HAP-1 (cell line): Measurements from ENCODE around the gene TBCEL.

Experiments used
- DNase-seq, 2 experiments: peaks; one replicate each; pipeline ENCODE4 v3.0.0-alpha.2; 2016 to 2020; ENCODE audit warnings: low spot score in 2 of 2
- H3K27me3 ChIP-seq: fragments of 250-450 bp; sonication (Bioruptor Pico); 2 replicates; pipeline ENCODE4 v1.5.1; 2020; ENCODE audit warnings: low read depth, mild to moderate bottlenecking, moderate library complexity
- H3K36me3 ChIP-seq: fragments of 250-450 bp; sonication (Bioruptor Pico); replicated peaks from 2 replicates; pipeline ENCODE4 v1.5.1; 2020; ENCODE audit warnings: mild to moderate bottlenecking
- H3K4me1 ChIP-seq: fragments of 250-450 bp; sonication (Bioruptor Pico); 2 replicates; pipeline ENCODE4 v1.5.1; 2020; ENCODE audit warnings: mild to moderate bottlenecking
- H3K4me3 ChIP-seq: fragments of 250-450 bp; sonication (Bioruptor Pico); 2 replicates; pipeline ENCODE4 v1.5.1; 2020; ENCODE audit warnings: mild to moderate bottlenecking, moderate library complexity
- H3K9me3 ChIP-seq: fragments of 250-450 bp; sonication (Bioruptor Pico); 2 replicates; pipeline ENCODE4 v1.5.1; 2020; ENCODE audit warnings: mild to moderate bottlenecking, moderate library complexity
- in situ Hi-C: fragments of 300-500 bp; cut with MboI; formaldehyde crosslinking; loops from 3 replicates; pipeline ENCODE4 v1.14.3; 2020; ENCODE audit warnings: low sequenced_read_pairs, inconsistent platforms, mixed read lengths

Gene TBCEL

DNA sequence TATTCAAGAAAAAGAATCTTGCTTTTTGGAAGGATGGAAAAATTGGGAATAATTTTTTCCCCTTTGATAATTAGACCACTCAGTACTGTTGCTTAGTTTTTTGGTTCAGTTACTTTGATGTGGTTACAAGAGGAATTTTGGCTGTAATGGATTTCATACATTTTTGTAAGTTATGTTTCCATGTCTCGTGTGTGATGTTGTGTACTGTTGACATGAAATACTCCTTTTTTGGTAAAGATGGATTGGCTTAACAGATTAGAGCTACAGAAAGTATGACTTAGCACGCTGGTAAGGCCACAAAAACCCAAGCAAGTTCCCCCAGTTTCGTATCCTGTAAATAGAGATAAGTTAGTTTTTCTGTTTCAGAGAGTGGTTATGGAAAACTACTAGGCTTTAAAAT is 11.9 kb downstream of the TBCEL start:
- in situ Hi-C loops = no loop called here
- Histone ChIP-seq H3K4me3 (no peak overlapping the region), H3K9me3 (no peaks in the 10 kb centered on the region), H3K27me3 (no peaks in the 10 kb centered on the region), H3K4me1 (no peaks in the 10 kb centered on the region), H3K36me3 (no peaks in the 10 kb centered on the region)
- DNase-seq = no peak

DNA sequence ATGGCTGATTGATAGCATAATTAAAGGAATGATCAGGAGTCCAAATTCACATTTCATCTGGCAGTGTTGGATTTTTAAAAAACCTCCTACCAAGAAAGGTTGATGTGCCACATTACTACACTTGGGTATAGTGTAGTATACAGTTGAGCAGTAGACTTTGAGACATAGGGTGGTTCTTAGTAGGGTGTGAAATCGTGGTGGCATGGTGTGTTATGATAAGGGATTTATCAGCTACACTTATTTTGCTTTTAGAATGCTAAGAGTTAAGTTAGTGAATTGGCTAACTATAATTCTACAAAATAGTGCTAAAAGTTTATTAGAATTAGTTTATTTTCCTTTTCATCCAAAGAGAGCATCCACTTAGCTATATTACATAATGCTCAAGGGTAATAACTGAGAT is 13.1 kb downstream of the TBCEL start:
- no peak overlapping the region for H3K4me3 ChIP-seq
- H3K36me3 ChIP-seq = no peaks in the 10 kb centered on the region
- no peaks in the 10 kb centered on the region for H3K4me1 ChIP-seq
- H3K9me3 ChIP-seq = no peaks in the 10 kb centered on the region
- in situ Hi-C loops = no loop called here
- H3K27me3 ChIP-seq = no peaks in the 10 kb centered on the region
- no peak for DNase-seq

DNA sequence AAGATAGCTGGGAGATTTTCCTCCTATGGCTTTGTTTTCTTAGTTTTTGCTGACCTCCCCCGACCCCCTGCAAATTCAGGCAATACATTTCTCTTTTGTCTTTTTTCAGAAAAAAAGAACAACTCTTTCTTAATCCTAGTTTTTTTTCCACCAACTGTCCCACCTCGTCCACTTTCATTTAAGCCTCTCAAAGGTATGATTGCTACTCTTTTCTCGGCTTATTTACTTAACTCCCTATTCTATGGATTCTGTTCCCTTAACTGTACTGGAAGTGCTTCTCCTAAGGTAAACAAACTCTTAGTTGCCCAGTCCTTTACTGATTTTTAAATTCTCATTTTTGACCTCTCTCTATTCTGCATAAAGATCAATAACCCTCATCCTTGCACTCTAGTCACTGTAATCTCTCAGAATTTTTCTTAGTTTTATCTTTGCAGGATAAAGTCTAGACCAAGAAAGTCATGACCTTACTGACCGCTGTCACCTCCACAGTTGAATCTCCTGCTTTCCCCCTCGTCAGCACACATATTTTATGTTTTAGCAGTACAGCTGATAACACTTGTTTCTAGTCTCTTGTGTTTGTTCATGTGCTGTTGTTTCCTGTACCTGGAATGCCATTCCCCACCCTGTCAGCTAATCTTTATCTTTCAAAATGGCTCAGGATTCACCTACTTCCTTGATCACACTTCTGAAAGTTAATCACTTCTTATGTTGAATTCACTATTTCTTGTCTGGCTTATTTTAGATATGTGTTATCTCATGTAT is 14.9 kb downstream of the TBCEL start:
- no peak for DNase-seq
- in situ Hi-C loops = no loop called here
- H3K4me3 ChIP-seq = no peak overlapping the region
- H3K4me1 ChIP-seq = peaks cover 9% of the 10 kb centered on the region
- no peaks in the 10 kb centered on the region for H3K36me3 ChIP-seq
- H3K9me3 ChIP-seq = no peaks in the 10 kb centered on the region
- H3K27me3 ChIP-seq = no peaks in the 10 kb centered on the region

DNA sequence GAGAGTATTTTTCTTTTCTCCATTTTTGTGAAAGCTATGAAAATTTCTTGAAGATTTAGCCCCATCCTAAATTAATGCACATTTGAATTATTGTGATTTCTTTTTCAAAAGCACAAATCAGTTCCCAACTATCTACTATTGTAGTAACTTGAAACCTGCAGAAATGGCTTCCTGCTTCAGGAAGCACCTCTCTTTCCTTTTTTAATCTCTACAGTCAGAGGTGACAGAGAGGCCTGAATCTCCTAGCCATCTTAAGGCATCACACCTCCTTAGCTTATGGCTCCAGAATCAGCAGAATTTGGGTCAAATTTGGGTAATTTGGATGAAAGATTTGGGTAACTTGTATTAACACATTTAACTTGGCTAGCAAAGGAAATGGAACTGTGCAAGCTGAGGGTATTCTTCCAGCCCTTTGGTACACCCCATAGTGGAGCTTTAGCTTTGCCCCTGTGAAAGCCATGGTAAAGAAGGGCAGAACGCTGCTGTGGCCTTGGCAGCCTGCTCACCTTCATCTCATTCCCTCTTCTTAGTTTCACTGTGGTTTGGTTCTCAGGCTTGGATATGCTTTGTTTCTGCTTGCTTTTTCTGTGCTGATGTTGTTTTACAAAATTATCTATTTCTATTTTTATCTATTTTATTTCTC is 16.2 kb downstream of the TBCEL start:
- Histone ChIP-seq H3K36me3 (no peaks in the 10 kb centered on the region), H3K9me3 (no peaks in the 10 kb centered on the region), H3K4me3 (no peak overlapping the region), H3K4me1 (peaks cover 9% of the 10 kb centered on the region), H3K27me3 (no peaks in the 10 kb centered on the region)
- DNase-seq = no peak
- in situ Hi-C loops = no loop called here

DNA sequence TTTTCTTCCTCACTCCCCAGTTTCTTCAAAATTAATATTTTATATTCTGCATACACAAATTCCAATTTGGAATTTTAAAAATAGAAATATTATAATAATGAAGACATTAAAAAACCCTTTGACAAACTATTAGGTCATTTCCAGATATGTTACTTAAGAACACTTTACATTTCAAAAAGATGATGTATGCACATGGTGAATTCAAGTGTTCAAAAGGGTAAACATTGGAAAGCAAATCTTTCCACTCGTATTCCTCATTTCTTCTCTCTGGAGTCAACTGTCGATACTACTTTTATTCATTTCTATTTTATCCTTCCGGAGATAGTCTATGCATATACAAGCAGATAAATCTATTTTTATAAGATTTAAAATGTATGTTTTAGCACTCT is 16.7 kb downstream of the TBCEL start:
- Histone ChIP-seq H3K9me3 (no peaks in the 10 kb centered on the region), H3K36me3 (no peaks in the 10 kb centered on the region), H3K4me1 (peaks cover 9% of the 10 kb centered on the region), H3K4me3 (no peak overlapping the region), H3K27me3 (no peaks in the 10 kb centered on the region)
- no peak for DNase-seq
- in situ Hi-C loops = no loop called here

DNA sequence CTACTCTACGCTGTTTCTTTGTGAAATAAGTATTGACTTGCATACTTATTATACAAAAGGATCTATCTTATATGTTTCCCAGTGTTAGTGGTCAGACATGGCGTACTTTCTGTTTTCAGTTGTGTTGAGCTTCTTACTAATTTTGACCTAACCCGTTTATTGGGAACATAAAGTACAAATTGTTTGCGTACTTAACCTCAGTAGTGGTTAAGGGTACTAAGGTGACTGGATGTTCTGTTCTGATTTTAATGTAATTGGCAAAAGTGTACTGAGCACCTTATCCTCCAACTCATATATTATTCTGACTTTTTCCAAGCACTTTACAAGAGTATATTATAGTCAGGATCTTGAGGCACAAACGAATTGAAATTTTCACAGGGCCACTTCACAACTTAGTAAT is 17.2 kb downstream of the TBCEL start:
- in situ Hi-C loops = no loop called here
- no peak for DNase-seq
- peaks cover 3% of the 10 kb centered on the region; the same call in 1 of the 2 replicates for H3K36me3 ChIP-seq
- H3K27me3 ChIP-seq = no peaks in the 10 kb centered on the region
- peaks cover 9% of the 10 kb centered on the region for H3K4me1 ChIP-seq
- no peaks in the 10 kb centered on the region for H3K9me3 ChIP-seq
- H3K4me3 ChIP-seq = no peak overlapping the region

DNA sequence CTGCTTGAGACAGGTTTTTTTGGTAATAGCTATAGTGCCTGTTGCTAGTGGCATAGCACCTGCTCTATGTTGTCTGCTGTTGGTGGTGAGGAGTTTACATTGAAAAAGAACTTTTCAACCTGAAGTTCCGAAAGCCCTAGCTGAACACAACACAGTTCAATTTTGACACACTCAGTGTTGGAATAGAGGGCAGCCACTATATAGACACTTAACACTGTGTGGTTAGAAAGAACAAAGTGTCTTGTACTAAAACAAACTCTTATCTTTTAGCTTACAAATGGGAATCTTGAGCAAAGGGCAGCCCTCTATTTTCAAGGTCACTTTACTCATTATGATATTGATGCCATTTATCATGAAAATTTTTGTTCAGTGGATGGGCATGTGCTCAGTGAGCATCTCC is 18.4 kb downstream of the TBCEL start:
- in situ Hi-C loops = no loop called here
- Histone ChIP-seq H3K4me3 (no peak overlapping the region), H3K9me3 (no peaks in the 10 kb centered on the region), H3K4me1 (peaks cover 9% of the 10 kb centered on the region), H3K36me3 (peaks cover 3% of the 10 kb centered on the region; the same call in 1 of the 2 replicates), H3K27me3 (no peaks in the 10 kb centered on the region)
- no peak for DNase-seq

DNA sequence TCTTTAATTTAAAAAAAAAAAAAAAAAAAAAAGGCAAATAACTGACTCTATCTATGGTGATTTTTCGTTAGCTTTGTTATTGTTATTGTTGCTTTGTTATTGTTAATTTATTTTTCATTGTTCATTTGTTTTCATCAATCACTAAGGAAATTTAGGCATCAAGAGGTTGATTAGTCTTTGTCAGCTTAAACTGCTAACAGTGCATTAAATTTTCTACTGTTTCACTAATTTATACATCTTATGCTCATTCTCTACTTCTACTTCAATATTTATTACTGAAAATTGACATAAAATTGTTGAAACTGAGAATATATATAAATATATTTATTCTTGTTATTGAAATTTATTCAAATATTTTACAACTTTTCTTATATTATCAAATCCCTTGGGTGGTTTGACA is 24.0 kb downstream of the TBCEL start:
- Histone ChIP-seq H3K4me3 (no peak overlapping the region), H3K36me3 (peaks cover 6% of the 10 kb centered on the region)
- in situ Hi-C loops = no loop called here

DNA sequence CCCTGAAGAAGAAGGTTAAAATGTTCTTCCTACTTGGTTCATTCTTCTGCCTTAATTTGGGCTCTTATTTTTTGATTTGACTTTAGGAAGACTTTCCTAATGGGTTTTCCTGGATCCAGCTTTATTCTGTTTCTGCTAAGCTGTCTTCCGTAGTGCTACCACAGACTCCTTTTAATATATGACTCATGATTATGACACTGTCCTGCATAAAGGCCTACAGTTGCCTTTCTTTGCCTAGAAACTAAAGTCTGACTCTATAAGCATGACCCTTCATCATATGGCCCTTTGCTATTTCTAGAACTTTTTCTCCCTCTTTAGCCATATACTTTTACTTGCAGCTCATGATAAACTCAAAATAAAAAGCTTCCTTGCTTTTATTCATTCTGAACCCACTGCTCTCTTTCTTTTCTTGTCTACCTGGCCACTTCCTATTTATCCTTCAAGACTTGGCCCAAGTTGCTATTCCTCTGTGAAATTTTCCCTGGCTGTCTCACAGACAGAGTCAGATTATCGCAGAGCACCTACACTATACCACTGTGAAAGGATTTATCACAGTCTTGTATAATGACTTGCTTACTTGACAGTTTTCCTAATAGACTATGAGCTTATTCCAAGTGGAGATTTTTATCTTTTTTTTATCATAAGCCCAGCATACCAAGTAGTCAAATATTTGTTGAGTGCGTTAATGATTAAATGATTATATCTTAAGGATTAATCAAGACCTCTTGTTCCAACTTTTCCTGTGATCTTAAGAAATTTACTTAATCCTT is 24.7 kb downstream of the TBCEL start:
- H3K9me3 ChIP-seq = no peaks in the 10 kb centered on the region
- in situ Hi-C loops = no loop called here
- DNase-seq = no peak
- no peaks in the 10 kb centered on the region for H3K27me3 ChIP-seq
- H3K36me3 ChIP-seq = peaks cover 7% of the 10 kb centered on the region
- H3K4me1 ChIP-seq = no peaks in the 10 kb centered on the region
- no peak overlapping the region for H3K4me3 ChIP-seq

More for the DNA sequence above, 24.0 kb downstream of the TBCEL start:
- Histone ChIP-seq H3K9me3 (no peaks in the 10 kb centered on the region), H3K4me1 (peaks cover 1% of the 10 kb centered on the region; the same call in 1 of the 2 replicates), H3K27me3 (no peaks in the 10 kb centered on the region)
- DNase-seq = no peak

DNA sequence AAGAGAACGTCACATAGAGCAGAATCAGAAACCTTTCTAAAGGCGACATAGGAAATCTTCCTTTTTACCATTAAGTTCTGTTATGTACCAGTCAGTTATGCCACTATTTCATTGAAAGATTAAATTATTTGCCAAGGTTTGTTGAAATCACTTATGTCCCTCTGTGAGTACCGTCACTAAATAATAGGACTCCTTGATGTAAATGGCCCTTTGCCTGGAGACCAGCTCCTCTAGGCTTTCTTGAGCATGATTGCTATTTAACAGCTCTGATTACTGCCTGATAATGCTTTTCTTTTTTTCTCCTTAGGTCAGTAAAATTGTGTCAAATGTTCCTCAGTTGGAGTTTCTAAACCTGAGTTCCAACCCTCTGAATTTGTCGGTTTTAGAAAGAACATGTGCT is 29.3 kb downstream of the TBCEL start:
- peaks cover 17% of the 10 kb centered on the region for H3K36me3 ChIP-seq
- H3K27me3 ChIP-seq = no peaks in the 10 kb centered on the region
- no peaks in the 10 kb centered on the region for H3K9me3 ChIP-seq
- in situ Hi-C loops = no loop called here
- H3K4me1 ChIP-seq = no peaks in the 10 kb centered on the region
- H3K4me3 ChIP-seq = no peak overlapping the region
- DNase-seq = no peak

DNA sequence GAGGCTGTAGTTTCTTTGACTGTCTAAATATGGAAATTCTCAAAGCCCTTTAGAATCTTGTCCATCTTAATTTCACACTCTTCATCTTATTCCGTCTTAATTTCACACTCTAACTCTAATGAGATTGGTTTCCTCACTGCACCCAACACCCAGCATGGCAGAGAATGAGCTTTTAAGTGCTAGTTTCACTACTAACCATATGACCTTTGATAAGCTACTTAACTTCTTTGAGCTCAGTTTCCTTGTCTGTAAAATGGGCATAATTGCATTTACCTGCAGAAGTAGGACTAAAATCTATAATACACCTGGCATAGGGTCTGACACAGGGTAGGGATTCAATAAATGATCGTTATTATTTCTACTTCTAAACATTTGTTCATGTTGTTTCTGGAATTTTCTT is 30.4 kb downstream of the TBCEL start:
- no peaks in the 10 kb centered on the region for H3K4me1 ChIP-seq
- in situ Hi-C loops = no loop called here
- DNase-seq = no peak
- no peaks in the 10 kb centered on the region for H3K9me3 ChIP-seq
- H3K36me3 ChIP-seq = peaks cover 17% of the 10 kb centered on the region
- no peaks in the 10 kb centered on the region for H3K27me3 ChIP-seq
- H3K4me3 ChIP-seq = no peak overlapping the region

DNA sequence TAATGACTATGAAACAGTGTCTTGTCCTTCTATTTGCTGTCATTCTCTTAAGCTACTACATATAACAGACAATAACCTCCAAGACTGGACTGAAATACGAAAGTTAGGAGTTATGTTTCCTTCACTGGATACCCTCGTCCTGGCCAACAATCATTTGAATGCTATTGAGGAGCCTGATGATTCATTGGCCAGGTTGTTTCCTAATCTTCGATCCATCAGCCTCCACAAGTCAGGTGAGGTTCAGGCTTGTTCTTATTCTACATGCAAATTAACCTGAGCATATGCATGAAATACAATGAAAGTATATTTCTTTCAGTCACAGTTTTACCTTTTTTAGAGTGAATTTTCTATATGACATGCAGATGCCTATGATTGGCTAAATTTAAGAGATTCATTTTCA is 31.2 kb downstream of the TBCEL start:
- Histone ChIP-seq H3K4me3 (no peak overlapping the region), H3K4me1 (no peaks in the 10 kb centered on the region), H3K36me3 (peaks cover 17% of the 10 kb centered on the region), H3K9me3 (no peaks in the 10 kb centered on the region), H3K27me3 (no peaks in the 10 kb centered on the region)
- in situ Hi-C loops = no loop called here
- DNase-seq = no peak

DNA sequence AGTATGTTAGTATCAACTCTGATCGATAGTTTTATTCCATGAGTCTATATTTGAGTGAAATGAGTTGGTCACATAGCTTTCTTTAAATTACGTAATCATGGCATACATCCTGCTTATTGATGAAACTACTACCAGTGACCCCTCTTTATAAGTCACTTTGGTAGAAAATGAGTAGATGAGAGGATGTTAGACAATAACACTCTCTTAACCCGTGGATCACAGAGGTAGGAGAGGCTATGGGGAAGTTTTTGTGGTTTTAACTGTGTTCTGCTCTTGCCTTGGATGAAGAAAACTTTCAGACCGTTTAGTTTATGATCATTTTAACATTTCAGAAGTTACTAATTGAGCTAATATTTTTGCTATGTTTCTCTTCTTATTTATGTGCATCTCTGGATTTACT is 34.0 kb downstream of the TBCEL start:
- H3K4me3 ChIP-seq = no peak overlapping the region
- in situ Hi-C loops = no loop called here
- DNase-seq = no peak
- H3K4me1 ChIP-seq = no peaks in the 10 kb centered on the region
- H3K27me3 ChIP-seq = no peaks in the 10 kb centered on the region
- H3K9me3 ChIP-seq = no peaks in the 10 kb centered on the region
- peaks cover 17% of the 10 kb centered on the region for H3K36me3 ChIP-seq

DNA sequence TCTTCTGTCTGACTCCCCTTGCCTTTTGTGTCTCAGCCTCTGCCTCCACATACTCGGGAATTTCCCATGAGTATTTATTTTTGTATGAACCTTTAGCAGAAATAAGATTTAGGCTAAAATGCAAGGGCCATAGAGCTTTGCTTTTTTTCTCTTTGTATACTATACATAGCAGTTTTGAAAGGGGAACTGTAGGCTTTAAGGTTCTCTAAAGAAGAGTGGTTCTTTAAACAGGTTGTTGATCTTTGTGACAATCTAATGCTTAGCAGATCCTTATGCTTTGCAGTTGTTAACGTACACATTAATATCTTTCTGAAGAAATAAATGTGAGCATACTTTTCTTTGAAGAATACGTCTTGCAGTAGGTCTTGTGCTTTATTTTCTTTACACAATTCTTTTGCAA is 35.0 kb downstream of the TBCEL start:
- Histone ChIP-seq H3K4me1 (no peaks in the 10 kb centered on the region), H3K36me3 (peaks cover 12% of the 10 kb centered on the region), H3K4me3 (no peak overlapping the region), H3K27me3 (no peaks in the 10 kb centered on the region), H3K9me3 (no peaks in the 10 kb centered on the region)
- no peak for DNase-seq
- in situ Hi-C loops = no loop called here
